ENCODE results near the gene SSBP4. TPM values are rescaled to one million over a fixed set of nuclear protein-coding genes. Genes with fewer than 3 reads are reported as not detected.
A peak's percentile ranks its signal among the peaks of the same experiment; 100 is the strongest.

SSBP4 gene
- total and polyA plus RNA-seq, 2 of the 8 experiments (the other 6 are each of a cell fraction or from before 2014, with no cell fraction given), result 26.4 to 33.7 TPM

DNA sequence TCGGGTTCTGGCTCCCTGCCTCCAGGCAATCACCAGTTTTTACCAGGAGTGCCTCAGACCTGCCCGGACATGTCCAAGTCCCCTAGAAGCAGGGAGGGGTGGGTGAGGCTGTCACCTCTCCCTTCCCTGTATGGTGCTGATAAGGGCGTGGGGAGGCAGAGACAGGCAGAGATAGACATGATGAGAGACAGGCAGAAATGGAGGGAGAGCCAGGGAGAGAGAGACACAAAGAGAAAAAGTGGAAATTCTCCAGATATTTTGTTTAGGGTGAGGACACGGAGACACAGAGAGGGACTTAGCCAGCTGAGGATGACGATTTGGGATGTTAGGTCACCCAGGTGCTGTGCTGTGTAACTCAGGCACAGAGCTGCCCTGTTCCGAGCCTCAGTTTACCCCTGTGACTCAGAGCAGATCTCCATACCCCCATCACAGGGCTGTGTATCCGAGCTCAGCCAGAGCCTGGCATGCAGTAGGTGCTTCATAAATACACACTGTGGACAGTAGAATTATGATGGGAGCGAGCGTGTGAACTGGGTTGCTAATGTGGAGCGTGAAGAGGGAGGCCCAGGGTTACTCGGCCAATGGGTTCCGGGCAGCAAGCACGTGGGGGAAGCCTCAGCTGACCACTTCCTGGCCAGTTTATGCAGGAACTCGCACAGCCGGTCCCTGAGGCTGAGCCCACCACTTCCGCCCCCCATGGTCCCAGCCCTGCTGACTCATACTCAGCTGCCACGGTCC is 45.1 kb upstream of the SSBP4 start:
- H3K4me1 ChIP-seq (replicated peaks in 1 of 4; ENCODE audit: control insufficient read depth in 3 of 4, insufficient read depth in 4 of 4, low read length in 3 of 4), result peaks cover 3 to 21% (median 8%) of the 10 kb centered on the region in 4 experiments; a peak in 6 of 7 replicates
- H3K9ac ChIP-seq (replicated peaks in 1 of 4; ENCODE audit: extremely low read depth in 1 of 4, low read depth in 3 of 4, low read length in 3 of 4), result peak overlapping the region in 3 of 4 experiments; percentile 47 to 61 (median 51); a peak in 4 of 7 replicates
- TF ChIP-seq, protein P1, sequence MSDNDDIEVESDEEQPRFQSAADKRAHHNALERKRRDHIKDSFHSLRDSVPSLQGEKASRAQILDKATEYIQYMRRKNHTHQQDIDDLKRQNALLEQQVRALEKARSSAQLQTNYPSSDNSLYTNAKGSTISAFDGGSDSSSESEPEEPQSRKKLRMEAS (IDR thresholded peaks at IDR 0.05), result peak; percentile 98
- TF ChIP-seq EP300 (IDR thresholded peaks at IDR 0.05; ENCODE audit: borderline replicate concordance in 1 of 2, low read depth in 2 of 2, low read length in 2 of 2), result peak in 1 of 2 experiments; percentile 83; a peak in 2 of 3 replicates
- peak; percentile 85; the same call in 1 of the 2 replicates for TF ChIP-seq MAFK (IDR thresholded peaks at IDR 0.05; ENCODE audit: low read depth, low read length)
- TF ChIP-seq, protein P2, sequence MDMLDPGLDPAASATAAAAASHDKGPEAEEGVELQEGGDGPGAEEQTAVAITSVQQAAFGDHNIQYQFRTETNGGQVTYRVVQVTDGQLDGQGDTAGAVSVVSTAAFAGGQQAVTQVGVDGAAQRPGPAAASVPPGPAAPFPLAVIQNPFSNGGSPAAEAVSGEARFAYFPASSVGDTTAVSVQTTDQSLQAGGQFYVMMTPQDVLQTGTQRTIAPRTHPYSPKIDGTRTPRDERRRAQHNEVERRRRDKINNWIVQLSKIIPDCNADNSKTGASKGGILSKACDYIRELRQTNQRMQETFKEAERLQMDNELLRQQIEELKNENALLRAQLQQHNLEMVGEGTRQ (IDR thresholded peaks at IDR 0.05; ENCODE audit: low read length), result peak; percentile 93
- no peak for TF ChIP-seq RBBP5 (IDR thresholded peaks at IDR 0.05; ENCODE audit: borderline replicate concordance, low read depth, low read length)
- TF ChIP-seq POLR2A (IDR thresholded peaks at IDR 0.05; ENCODE audit: control extremely low read depth in 1 of 2, low read depth in 2 of 2, low read length in 2 of 2), result 0 out of 3 replicates have a peak, but pooled peaks of 1 of the 2 experiments have one; percentile 45
- peak; percentile 24; the same call in 1 of the 2 replicates for TF ChIP-seq GTF2F1 (IDR thresholded peaks at IDR 0.05; ENCODE audit: borderline replicate concordance, low read depth, low read length)
- 0 out of 4 replicates have a peak, but pooled peaks of 1 of the 2 experiments have one; percentile 57 for TF ChIP-seq HDAC2 (IDR thresholded peaks at IDR 0.05; ENCODE audit: borderline replicate concordance in 1 of 2, low read depth in 2 of 2, low read length in 2 of 2)
- TF ChIP-seq SIX5 (IDR thresholded peaks at IDR 0.05; ENCODE audit: low read depth, low read length), result no peak

More for the DNA sequence above, 45.1 kb upstream of the SSBP4 start:
- no peaks in the 10 kb centered on the region for H3K9me3 ChIP-seq (ENCODE audit: insufficient read depth in 2 of 2, low read depth in 1 of 2, low read length in 1 of 2)
- peak overlapping the region; percentile 96 for H2BK120ac ChIP-seq (replicated peaks; ENCODE audit: low read depth, low read length)
- H3K79me2 ChIP-seq (ENCODE audit: control insufficient read depth in 1 of 2, insufficient read depth in 2 of 2, low read length in 2 of 2), result no peaks in the 10 kb centered on the region
- peak overlapping the region; percentile 59 for H3K27ac ChIP-seq (ENCODE audit: low read depth, low read length)
- peak overlapping the region; percentile 89 for H2BK20ac ChIP-seq (ENCODE audit: low read length)
- DNase-seq (ENCODE audit: low read depth in 1 of 2, low spot score in 2 of 2) (peak; percentile 81 to 86), FAIRE-seq (no peak)
- peak overlapping the region; percentile 100 for H4K91ac ChIP-seq (replicated peaks; ENCODE audit: insufficient read length, low read length)
- 0 out of 4 replicates have a peak overlapping the region, but pooled peaks of 1 of the 2 experiments have one; percentile 28 for H3K4me2 ChIP-seq (ENCODE audit: insufficient read depth in 1 of 2, low read depth in 2 of 2, low read length in 2 of 2)
- H3K4me3 ChIP-seq (ENCODE audit: extremely low read depth in 1 of 4, insufficient read depth in 2 of 4, low read depth in 3 of 4, low read length in 4 of 4), result no peak overlapping the region
- no peaks in the 10 kb centered on the region for H3K23me2 ChIP-seq (ENCODE audit: low read depth, low read length)
- ChIA-PET CTCF (ENCODE audit: partially characterized antibody) (interaction anchor here (0.6 to 2.6 kb wide), 7 partner anchors 9 to 504 kb away, joined by 3 to 6 read pairs (median 5); no protein-coding TSS in a partner anchor), POLR2A (ENCODE audit: partially characterized antibody) (interaction anchor here (0.8 to 3.1 kb wide), 7 partner anchors 9 to 101 kb away, joined by 3 to 20 read pairs (median 3); partner anchors contain the start of genes GDF15 and JUND)
- H4K5ac ChIP-seq (ENCODE audit: insufficient read length, low read depth, low read length), result peak overlapping the region; percentile 73
- peak overlapping the region; percentile 85 for H3K56ac ChIP-seq (replicated peaks; ENCODE audit: insufficient read length, low read depth, low read length)
- H2BK12ac ChIP-seq (ENCODE audit: low read depth, low read length), result peak overlapping the region; percentile 96
- H3K27me3 ChIP-seq (replicated peaks in 1 of 4; ENCODE audit: control insufficient read depth in 3 of 4, extremely low read depth in 1 of 4, insufficient read depth in 3 of 4, low read length in 3 of 4), result no peaks in the 10 kb centered on the region
- no peak overlapping the region for H3K14ac ChIP-seq (ENCODE audit: insufficient read length)
- H4K8ac ChIP-seq (ENCODE audit: extremely low read depth, insufficient read depth, low read length), result peak overlapping the region; percentile 96; the same call in 1 of the 2 replicates
- H2AK5ac ChIP-seq (ENCODE audit: low read depth, low read length), result peak overlapping the region; percentile 99
- H2AFZ ChIP-seq (ENCODE audit: low read length), result no peak overlapping the region
- H3K4ac ChIP-seq (replicated peaks; ENCODE audit: insufficient read length, low read depth, low read length), result peak overlapping the region; percentile 82
- peak overlapping the region; percentile 98 for H2BK5ac ChIP-seq (ENCODE audit: low read depth, low read length)
- no peaks in the 10 kb centered on the region for H3K79me1 ChIP-seq (ENCODE audit: low read depth, low read length)
- H4K20me1 ChIP-seq (replicated peaks in 1 of 2; ENCODE audit: control insufficient read depth in 1 of 2, insufficient read depth in 2 of 2, low read length in 2 of 2), result no peaks in the 10 kb centered on the region
- peak overlapping the region; percentile 9 for H3K23ac ChIP-seq (ENCODE audit: insufficient read length)
- H3K36me3 ChIP-seq (ENCODE audit: control insufficient read depth in 2 of 4, insufficient read depth in 4 of 4, low read length in 3 of 4), result no peaks in the 10 kb centered on the region
- H2BK15ac ChIP-seq (ENCODE audit: low read length), result no peak overlapping the region; the same call in 1 of the 2 replicates
- WGBS, 2 experiments (ENCODE audit: extremely low coverage in 1 of 2, insufficient coverage in 1 of 2, insufficient read length in 1 of 2, insufficient replicate concordance in 2 of 2, low coverage in 1 of 2, low lambda C conversion rate in 2 of 2, missing lambda C conversion rate in 1 of 2), result 51% methylated on average over 13 of the region's 17 CpGs; no CpG with 5 or more reads in 1 of the 2 experiments
- peak overlapping the region; percentile 95 for H3K18ac ChIP-seq (ENCODE audit: extremely low read depth, low read length)

All from H1 (cell line).